MM.1S (cell line): ENCODE measurements around the gene EIF4B.

Source experiments
- DNase-seq: peaks from one replicate; pipeline ENCODE4 v3.0.0-alpha.2; 2015
- H2AFZ ChIP-seq: fragments of 300-600 bp; sonication (generic); 2 replicates; pipeline ENCODE4 v1.6.0; 2016; ENCODE audit warnings: antibody characterized with exemption, low read length
- H3F3A ChIP-seq: fragments of 300-600 bp; sonication (generic); 2 replicates; pipeline ENCODE4 v1.6.1; 2016; ENCODE audit warnings: mild to moderate bottlenecking, antibody characterized with exemption, low read length, moderate library complexity, mixed read lengths; ENCODE audit not compliant: insufficient read depth
- H3K27ac ChIP-seq: fragments of 300-600 bp; sonication (generic); 2 replicates; pipeline ENCODE4 v1.5.1; 2016; ENCODE audit warnings: mild to moderate bottlenecking, low read length
- H3K27me3 ChIP-seq: fragments of 300-600 bp; sonication (generic); replicated peaks from 2 replicates; pipeline ENCODE4 v1.6.0; 2016; ENCODE audit warnings: low read length; ENCODE audit not compliant: insufficient read depth
- H3K36me3 ChIP-seq: fragments of 300-600 bp; sonication (generic); replicated peaks from 2 replicates; pipeline ENCODE4 v1.6.1; 2016; ENCODE audit warnings: mild to moderate bottlenecking, low read length, mixed read lengths; ENCODE audit not compliant: insufficient read depth
- H3K4me1 ChIP-seq: fragments of 300-600 bp; sonication (generic); 2 replicates; pipeline ENCODE4 v1.6.1; 2016; ENCODE audit warnings: low read length, mixed read lengths
- H3K4me2 ChIP-seq: fragments of 300-600 bp; sonication (generic); 2 replicates; pipeline ENCODE4 v1.6.0; 2016; ENCODE audit warnings: low read depth, low read length
- H3K4me3 ChIP-seq: fragments of 300-600 bp; sonication (generic); 2 replicates; pipeline ENCODE4 v1.5.1; 2016; ENCODE audit warnings: low read length, mixed read lengths
- H3K79me2 ChIP-seq: fragments of 300-600 bp; sonication (generic); 2 replicates; pipeline ENCODE4 v1.6.1; 2016; ENCODE audit warnings: mixed run types, low read length, mixed read lengths
- H3K9ac ChIP-seq: fragments of 300-600 bp; sonication (generic); 2 replicates; pipeline ENCODE4 v1.6.1; 2016; ENCODE audit warnings: low read length, mixed read lengths
- H3K9me2 ChIP-seq: fragments of 300-600 bp; sonication (generic); replicated peaks from 2 replicates; pipeline ENCODE4 v1.6.1; 2016; ENCODE audit warnings: mild to moderate bottlenecking, low read length, mixed read lengths; ENCODE audit not compliant: insufficient read depth
- H3K9me3 ChIP-seq: fragments of 300-600 bp; sonication (generic); replicated peaks from 2 replicates; pipeline ENCODE4 v1.6.1; 2016; ENCODE audit warnings: mild to moderate bottlenecking, low read length, mixed read lengths; ENCODE audit not compliant: insufficient read depth
- H4K20me1 ChIP-seq: fragments of 300-600 bp; sonication (generic); 2 replicates; pipeline ENCODE4 v1.6.1; 2016; ENCODE audit warnings: mild to moderate bottlenecking, low read length, moderate library complexity, mixed read lengths; ENCODE audit not compliant: insufficient read depth
- CTCF ChIP-seq: fragments of 300-600 bp; sonication (generic); IDR thresholded peaks from 2 replicates; pipeline ENCODE4 v1.5.1; 2016; ENCODE audit warnings: antibody characterized with exemption, low read length, mixed read lengths
- EZH2 ChIP-seq: fragments of 300-600 bp; sonication (generic); optimal IDR thresholded peaks from 2 replicates; pipeline ENCODE3; 2017; ENCODE audit warnings: low read depth, mild to moderate bottlenecking, antibody characterized with exemption, low read length, mixed read lengths
- EZH2phosphoT487 ChIP-seq: fragments of 300-600 bp; sonication (generic); IDR thresholded peaks from 2 replicates; pipeline ENCODE4 v1.6.1; 2018; ENCODE audit warnings: antibody characterized with exemption, low read length

The EIF4B gene

GRCh38 chr12:52977170-52977569 is 29.1 kb upstream of the EIF4B start:
- H3F3A ChIP-seq = no peaks in the 10 kb centered on the region
- H3K79me2 ChIP-seq = no peaks in the 10 kb centered on the region
- H3K36me3 ChIP-seq = no peaks in the 10 kb centered on the region
- TF ChIP-seq CTCF (no peak), EZH2 (no peak), EZH2phosphoT487 (no peak)
- no peak overlapping the region for H3K4me3 ChIP-seq
- no peaks in the 10 kb centered on the region for H3K9me2 ChIP-seq
- H3K27ac ChIP-seq = no peak overlapping the region
- peaks cover 26% of the 10 kb centered on the region; the same call in 1 of the 2 replicates for H3K27me3 ChIP-seq
- no peaks in the 10 kb centered on the region for H3K4me1 ChIP-seq
- H3K9me3 ChIP-seq = no peaks in the 10 kb centered on the region
- no peak overlapping the region for H3K4me2 ChIP-seq
- DNase-seq = no peak
- H2AFZ ChIP-seq = no peak overlapping the region
- H4K20me1 ChIP-seq = no peaks in the 10 kb centered on the region
- H3K9ac ChIP-seq = no peak overlapping the region

- H3K36me3 ChIP-seq = no peaks in the 10 kb centered on the region
- no peak for DNase-seq
- no peaks in the 10 kb centered on the region for H3K9me3 ChIP-seq
- H3K4me3 ChIP-seq = no peak overlapping the region
- H3K9ac ChIP-seq = no peak overlapping the region
- no peaks in the 10 kb centered on the region for H3K9me2 ChIP-seq
- H3K27me3 ChIP-seq = peaks cover 26% of the 10 kb centered on the region; the same call in 1 of the 2 replicates
- no peaks in the 10 kb centered on the region for H3K4me1 ChIP-seq
- no peaks in the 10 kb centered on the region for H3K79me2 ChIP-seq
- no peak overlapping the region for H2AFZ ChIP-seq
- H3K4me2 ChIP-seq = no peak overlapping the region
- no peak overlapping the region for H3K27ac ChIP-seq
- H4K20me1 ChIP-seq = no peaks in the 10 kb centered on the region
- H3F3A ChIP-seq = no peaks in the 10 kb centered on the region
- TF ChIP-seq CTCF (no peak), EZH2 (no peak), EZH2phosphoT487 (no peak)
These were observed 26.1 kb upstream of the EIF4B start for GRCh38 chr12:52980096-52980649.

- Histone ChIP-seq H3K27ac (no peak overlapping the region), H3K4me3 (no peak overlapping the region), H3K79me2 (no peaks in the 10 kb centered on the region), H3K9me2 (no peaks in the 10 kb centered on the region), H3K9me3 (no peaks in the 10 kb centered on the region), H3K9ac (no peak overlapping the region), H2AFZ (no peak overlapping the region), H4K20me1 (no peaks in the 10 kb centered on the region), H3K4me2 (peak overlapping the region; percentile 23; the same call in 1 of the 2 replicates), H3K36me3 (no peaks in the 10 kb centered on the region), H3F3A (no peaks in the 10 kb centered on the region), H3K27me3 (peaks cover 25% of the 10 kb centered on the region; the same call in 1 of the 2 replicates), H3K4me1 (no peaks in the 10 kb centered on the region)
- peak; percentile 90 for DNase-seq
- TF ChIP-seq CTCF (peak; percentile 99), EZH2 (no peak), EZH2phosphoT487 (no peak)
These were observed 25.4 kb upstream of the EIF4B start for GRCh38 chr12:52980650-52981423.
